ENCODE measurements around the gene TMEM175. TPM values are rescaled to one million over a fixed set of nuclear protein-coding genes. Genes with fewer than 3 reads are reported as not detected.

TMEM175 gene
- total and polyA plus RNA-seq, 2 of the 13 experiments (the other 11 are each of a cell fraction or from before 2014, with no cell fraction given), result 5.1 to 9.9 TPM

DNA sequence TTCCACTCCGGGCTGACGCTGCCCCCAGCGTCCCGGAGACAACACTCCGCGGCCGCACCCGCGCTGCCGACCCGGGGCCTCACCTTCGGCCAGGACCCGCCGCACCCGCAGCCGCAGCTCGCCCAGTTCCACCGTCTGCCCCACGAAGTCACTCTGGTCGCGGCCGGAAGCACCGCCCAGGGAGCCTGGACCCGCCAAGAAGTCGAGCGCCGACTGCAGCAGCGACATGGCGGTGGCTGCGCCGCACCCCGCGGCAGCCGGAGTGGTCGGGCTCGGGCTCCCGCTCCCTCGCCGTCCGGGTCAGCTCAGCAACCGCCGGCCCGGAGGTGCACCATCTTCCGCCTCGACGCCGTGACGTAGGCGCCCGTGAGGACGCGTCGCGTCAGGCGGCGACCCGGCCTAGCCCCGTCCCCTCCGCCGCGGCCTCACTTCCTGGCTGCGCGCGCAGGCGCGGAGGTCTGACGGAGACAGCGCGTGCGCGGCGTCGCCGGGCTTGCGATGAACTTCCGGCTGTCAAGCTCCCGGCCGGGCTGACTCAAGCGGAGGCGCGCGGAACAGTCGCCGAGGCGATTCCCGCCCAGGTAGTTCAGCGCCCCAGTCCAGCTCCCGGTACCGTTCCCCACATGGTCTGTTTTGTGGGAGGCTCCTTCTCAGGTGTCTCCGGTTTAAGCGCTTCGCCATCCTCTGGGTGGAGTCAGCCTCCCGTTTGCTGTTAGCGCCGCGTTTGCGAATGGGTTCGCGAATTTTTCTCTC lies at the start of gene TMEM175, which contains the start of gene GAK (continued):
- TF ChIP-seq, protein P1, sequence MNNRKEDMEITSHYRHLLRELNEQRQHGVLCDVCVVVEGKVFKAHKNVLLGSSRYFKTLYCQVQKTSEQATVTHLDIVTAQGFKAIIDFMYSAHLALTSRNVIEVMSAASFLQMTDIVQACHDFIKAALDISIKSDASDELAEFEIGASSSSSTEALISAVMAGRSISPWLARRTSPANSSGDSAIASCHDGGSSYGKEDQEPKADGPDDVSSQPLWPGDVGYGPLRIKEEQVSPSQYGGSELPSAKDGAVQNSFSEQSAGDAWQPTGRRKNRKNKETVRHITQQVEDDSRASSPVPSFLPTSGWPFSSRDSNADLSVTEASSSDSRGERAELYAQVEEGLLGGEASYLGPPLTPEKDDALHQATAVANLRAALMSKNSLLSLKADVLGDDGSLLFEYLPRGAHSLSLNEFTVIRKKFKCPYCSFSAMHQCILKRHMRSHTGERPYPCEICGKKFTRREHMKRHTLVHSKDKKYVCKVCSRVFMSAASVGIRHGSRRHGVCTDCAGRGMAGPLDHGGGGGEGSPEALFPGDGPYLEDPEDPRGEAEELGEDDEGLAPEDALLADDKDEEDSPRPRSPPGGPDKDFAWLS (CRISPR knock-in tag; IDR thresholded peaks at IDR 0.05; ENCODE audit: borderline replicate concordance), result no peak
- TF ChIP-seq ZNF333 (CRISPR knock-in tag; IDR thresholded peaks at IDR 0.05; ENCODE audit: borderline replicate concordance) (0 out of 2 replicates have a peak, but pooled peaks have one; percentile 17), ZFY (CRISPR knock-in tag; IDR thresholded peaks at IDR 0.05) (peak; percentile 89), PAX8 (CRISPR knock-in tag; IDR thresholded peaks at IDR 0.05; ENCODE audit: borderline replicate concordance) (no peak), ZNF33B (CRISPR knock-in tag; IDR thresholded peaks at IDR 0.05) (peak; percentile 61), ZNF501 (CRISPR knock-in tag; IDR thresholded peaks at IDR 0.05) (peak; percentile 90), ZNF382 (CRISPR knock-in tag; IDR thresholded peaks at IDR 0.05; ENCODE audit: borderline replicate concordance) (no peak), ZNF776 (CRISPR knock-in tag; IDR thresholded peaks at IDR 0.05) (peak; percentile 60; the same call in 1 of the 2 replicates), ZNF569 (CRISPR knock-in tag; IDR thresholded peaks at IDR 0.05; ENCODE audit: borderline replicate concordance) (0 out of 2 replicates have a peak, but pooled peaks have one; percentile 49), ZNF768 (CRISPR knock-in tag; IDR thresholded peaks at IDR 0.05) (peak; percentile 60; the same call in 1 of the 2 replicates), SETDB1 (CRISPR knock-in tag; IDR thresholded peaks at IDR 0.05; ENCODE audit: borderline replicate concordance) (no peak), IRF9 (CRISPR knock-in tag; IDR thresholded peaks at IDR 0.05; ENCODE audit: borderline replicate concordance) (0 out of 2 replicates have a peak, but pooled peaks have one; percentile 63), HOXA5 (CRISPR knock-in tag; IDR thresholded peaks at IDR 0.05) (0 out of 2 replicates have a peak, but pooled peaks have one; percentile 24), CBFB (CRISPR knock-in tag; IDR thresholded peaks at IDR 0.05) (0 out of 2 replicates have a peak, but pooled peaks have one; percentile 37), ZNF446 (CRISPR knock-in tag; IDR thresholded peaks at IDR 0.05) (no peak; the same call in 1 of the 2 replicates)
- TF ChIP-seq, protein P2, sequence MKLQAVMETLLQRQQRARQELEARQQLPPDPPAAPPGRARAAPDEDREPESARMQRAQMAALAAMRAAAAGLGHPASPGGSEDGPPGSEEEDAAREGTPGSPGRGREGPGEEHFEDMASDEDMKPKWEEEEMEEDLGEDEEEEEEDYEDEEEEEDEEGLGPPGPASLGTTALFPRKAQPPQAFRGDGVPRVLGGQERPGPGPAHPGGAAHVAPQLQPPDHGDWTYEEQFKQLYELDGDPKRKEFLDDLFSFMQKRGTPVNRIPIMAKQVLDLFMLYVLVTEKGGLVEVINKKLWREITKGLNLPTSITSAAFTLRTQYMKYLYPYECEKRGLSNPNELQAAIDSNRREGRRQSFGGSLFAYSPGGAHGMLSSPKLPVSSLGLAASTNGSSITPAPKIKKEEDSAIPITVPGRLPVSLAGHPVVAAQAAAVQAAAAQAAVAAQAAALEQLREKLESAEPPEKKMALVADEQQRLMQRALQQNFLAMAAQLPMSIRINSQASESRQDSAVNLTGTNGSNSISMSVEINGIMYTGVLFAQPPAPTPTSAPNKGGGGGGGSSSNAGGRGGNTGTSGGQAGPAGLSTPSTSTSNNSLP (IDR thresholded peaks at IDR 0.05; ENCODE audit: low read depth, low read length), result no peak
- TF ChIP-seq, protein P3, sequence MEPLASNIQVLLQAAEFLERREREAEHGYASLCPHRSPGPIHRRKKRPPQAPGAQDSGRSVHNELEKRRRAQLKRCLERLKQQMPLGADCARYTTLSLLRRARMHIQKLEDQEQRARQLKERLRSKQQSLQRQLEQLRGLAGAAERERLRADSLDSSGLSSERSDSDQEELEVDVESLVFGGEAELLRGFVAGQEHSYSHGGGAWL (CRISPR knock-in tag; IDR thresholded peaks at IDR 0.05), result peak; percentile 75; the same call in 1 of the 2 replicates
- TF ChIP-seq, protein P4, sequence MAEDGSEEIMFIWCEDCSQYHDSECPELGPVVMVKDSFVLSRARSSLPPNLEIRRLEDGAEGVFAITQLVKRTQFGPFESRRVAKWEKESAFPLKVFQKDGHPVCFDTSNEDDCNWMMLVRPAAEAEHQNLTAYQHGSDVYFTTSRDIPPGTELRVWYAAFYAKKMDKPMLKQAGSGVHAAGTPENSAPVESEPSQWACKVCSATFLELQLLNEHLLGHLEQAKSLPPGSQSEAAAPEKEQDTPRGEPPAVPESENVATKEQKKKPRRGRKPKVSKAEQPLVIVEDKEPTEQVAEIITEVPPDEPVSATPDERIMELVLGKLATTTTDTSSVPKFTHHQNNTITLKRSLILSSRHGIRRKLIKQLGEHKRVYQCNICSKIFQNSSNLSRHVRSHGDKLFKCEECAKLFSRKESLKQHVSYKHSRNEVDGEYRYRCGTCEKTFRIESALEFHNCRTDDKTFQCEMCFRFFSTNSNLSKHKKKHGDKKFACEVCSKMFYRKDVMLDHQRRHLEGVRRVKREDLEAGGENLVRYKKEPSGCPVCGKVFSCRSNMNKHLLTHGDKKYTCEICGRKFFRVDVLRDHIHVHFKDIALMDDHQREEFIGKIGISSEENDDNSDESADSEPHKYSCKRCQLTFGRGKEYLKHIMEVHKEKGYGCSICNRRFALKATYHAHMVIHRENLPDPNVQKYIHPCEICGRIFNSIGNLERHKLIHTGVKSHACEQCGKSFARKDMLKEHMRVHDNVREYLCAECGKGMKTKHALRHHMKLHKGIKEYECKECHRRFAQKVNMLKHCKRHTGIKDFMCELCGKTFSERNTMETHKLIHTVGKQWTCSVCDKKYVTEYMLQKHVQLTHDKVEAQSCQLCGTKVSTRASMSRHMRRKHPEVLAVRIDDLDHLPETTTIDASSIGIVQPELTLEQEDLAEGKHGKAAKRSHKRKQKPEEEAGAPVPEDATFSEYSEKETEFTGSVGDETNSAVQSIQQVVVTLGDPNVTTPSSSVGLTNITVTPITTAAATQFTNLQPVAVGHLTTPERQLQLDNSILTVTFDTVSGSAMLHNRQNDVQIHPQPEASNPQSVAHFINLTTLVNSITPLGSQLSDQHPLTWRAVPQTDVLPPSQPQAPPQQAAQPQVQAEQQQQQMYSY (CRISPR knock-in tag; IDR thresholded peaks at IDR 0.05), result no peak

All from HepG2 (cell line).